HCT116 (cell line): ENCODE results near the gene CD200R1L. TPM values are rescaled to one million over a fixed set of nuclear protein-coding genes. Genes with fewer than 3 reads are reported as not detected.

Experiments
- ATAC-seq: fragments of 200-7000 bp; cut with Tn5 transposase; 2 replicates; pipeline ENCODE4 v1.9.1; 2020; ENCODE audit warnings: mild to moderate bottlenecking, moderate library complexity
- BruUV-seq: library from RNA; stranded (reverse); fragments of 400-500 nt; replicated peaks from 2 replicates; lab custom pipeline; 2021; lab: Mats Ljungman, UMichigan
- CTCF ChIA-PET: fragments of 300-600 bp; sonication (Branson Sonifier 250); formaldehyde crosslinking; loops from one replicate; lab custom pipeline; 2021; ENCODE audit warnings: antibody characterized with exemption; lab: Charles Lee
- POLR2A ChIA-PET: fragments of 300-600, 350-600 bp; sonication (Branson Sonifier 250); formaldehyde crosslinking; loops from one replicate; lab custom pipeline; 2021; ENCODE audit warnings: antibody characterized with exemption; lab: Charles Lee
- RAD21 ChIA-PET, 2 experiments: fragments of 300-600 bp; sonication (Branson Sonifier 250); formaldehyde crosslinking; loops; one replicate each; lab custom pipeline; 2023; ENCODE audit warnings: low total read pairs in 2 of 2; ENCODE audit not compliant: uncharacterized antibody in 2 of 2, unreplicated experiment in 2 of 2, low non-redundant PET in 1 of 2; lab: Charles Lee
- DNase-seq: peaks from one replicate; pipeline ENCODE4 v3.0.0-alpha.2; 2010; ENCODE audit warnings: low read depth, low spot score
- H2AFZ ChIP-seq: fragments of 200-600 bp; shearing (Covaris generic), sonication (generic); 2 replicates; pipeline ENCODE4 v1.6.1; 2017; ENCODE audit warnings: low read depth, mixed run types, mixed read lengths, antibody characterized with exemption, low read length; ENCODE audit not compliant: poor library complexity, severe bottlenecking
- H3K27ac ChIP-seq: 2 replicates; pipeline ENCODE4 v1.5.1; 2012; ENCODE audit warnings: low read depth, low read length
- H3K27me3 ChIP-seq: fragments of 200-600 bp; sonication (generic); 2 replicates; pipeline ENCODE4 v1.6.1; 2016; ENCODE audit warnings: mixed run types, low read length, mixed read lengths; ENCODE audit not compliant: insufficient read depth
- H3K36me3 ChIP-seq, 2 experiments: fragments of 200-500 bp in 1 of 2; fragments of 200-600 bp in 1 of 2; sonication (Bioruptor generic) in 1 of 2; sonication (generic) in 1 of 2; 2 replicates each; pipeline versions ENCODE4 v1.5.1 to v1.6.1; 2014 to 2016; ENCODE audit warnings: low read length in 2 of 2, inconsistent platforms in 1 of 2, mixed read lengths in 1 of 2, mixed run types in 1 of 2; ENCODE audit not compliant: insufficient read depth in 2 of 2, control insufficient read depth in 1 of 2
- H3K4me1 ChIP-seq, 2 experiments: fragments of 200-600 bp in 1 of 2; sonication (generic) in 1 of 2; 2 replicates each; pipeline versions ENCODE4 v1.5.1 to v1.6.1; 2012 to 2017; ENCODE audit warnings: low read length in 2 of 2, inconsistent platforms in 1 of 2, mild to moderate bottlenecking in 1 of 2, mixed read lengths in 1 of 2, mixed run types in 1 of 2, moderate library complexity in 1 of 2; ENCODE audit not compliant: insufficient read depth in 2 of 2, control insufficient read depth in 1 of 2
- H3K4me2 ChIP-seq: fragments of 200-600 bp; sonication (generic); 2 replicates; pipeline ENCODE4 v1.6.1; 2017; ENCODE audit warnings: mixed run types, low read length, mixed read lengths
- H3K4me3 ChIP-seq, 2 experiments: fragments of 200-600 bp in 1 of 2; sonication (generic) in 1 of 2; replicated peaks in 1 of 2; 2 replicates each; pipeline ENCODE4 v1.5.1; 2011 to 2016; ENCODE audit warnings: low read length in 2 of 2, control low read depth in 1 of 2, low read depth in 1 of 2, mild to moderate bottlenecking in 1 of 2, mixed read lengths in 1 of 2, mixed run types in 1 of 2
- H3K79me2 ChIP-seq: fragments of 200-600 bp; sonication (generic); 2 replicates; pipeline ENCODE4 v1.6.1; 2017; ENCODE audit warnings: mild to moderate bottlenecking, mixed run types, low read length, moderate library complexity, mixed read lengths; ENCODE audit not compliant: insufficient read depth
- H3K9ac ChIP-seq: fragments of 200-600 bp; sonication (generic); 2 replicates; pipeline ENCODE4 v1.6.1; 2016; ENCODE audit warnings: low read length, mixed read lengths
- H3K9me2 ChIP-seq: fragments of 200-600 bp; sonication (generic), shearing (Covaris generic); 2 replicates; pipeline ENCODE4 v1.6.1; 2017; ENCODE audit warnings: mixed run types, mild to moderate bottlenecking, moderate library complexity; ENCODE audit not compliant: insufficient read depth
- H3K9me3 ChIP-seq, 2 experiments: fragments of 200-500 bp in 1 of 2; fragments of 200-600 bp in 1 of 2; sonication (Bioruptor generic) in 1 of 2; sonication (generic) in 1 of 2; 2 replicates each; pipeline ENCODE4 v1.6.1; 2014 to 2017; ENCODE audit warnings: low read length in 2 of 2, mixed read lengths in 2 of 2, inconsistent platforms in 1 of 2, low read depth in 1 of 2, mild to moderate bottlenecking in 1 of 2, mixed run types in 1 of 2, moderate library complexity in 1 of 2; ENCODE audit not compliant: control insufficient read depth in 1 of 2, insufficient read depth in 1 of 2
- H4K20me1 ChIP-seq: fragments of 200-600 bp; sonication (generic), shearing (Covaris generic); 2 replicates; pipeline ENCODE4 v1.6.1; 2017; ENCODE audit warnings: mixed run types, mild to moderate bottlenecking, moderate library complexity; ENCODE audit not compliant: insufficient read depth
- CBX3 ChIP-seq: IDR thresholded peaks from 2 replicates; pipeline ENCODE4 v1.6.1; 2012; ENCODE audit warnings: low read depth
- CEBPB ChIP-seq: IDR thresholded peaks from 2 replicates; pipeline ENCODE4 v1.6.1; 2012; ENCODE audit warnings: low read depth
- EGR1 ChIP-seq: IDR thresholded peaks from 2 replicates; pipeline ENCODE4 v1.6.1; 2012; ENCODE audit warnings: low read depth
- ELF1 ChIP-seq: IDR thresholded peaks from 2 replicates; pipeline ENCODE4 v1.6.1; 2012; ENCODE audit warnings: low read depth, borderline replicate concordance
- EZH2 ChIP-seq: fragments of 200-600 bp; sonication (generic); IDR thresholded peaks from 2 replicates; pipeline ENCODE4 v1.6.1; 2017; ENCODE audit warnings: antibody characterized with exemption, mixed run types
- EZH2phosphoT487 ChIP-seq: fragments of 200-600 bp; IDR thresholded peaks from 2 replicates; pipeline ENCODE4 v1.6.1; 2018; ENCODE audit warnings: antibody characterized with exemption, borderline replicate concordance
- FOSL1 ChIP-seq: IDR thresholded peaks from 2 replicates; pipeline ENCODE4 v1.6.1; 2012; ENCODE audit warnings: low read depth
- POLR2A ChIP-seq: IDR thresholded peaks from 2 replicates; pipeline ENCODE4 v1.7.0; 2011; ENCODE audit warnings: borderline replicate concordance; ENCODE audit not compliant: insufficient read depth, insufficient read length; ENCODE audit errors: extremely low read depth
- POLR2AphosphoS5 ChIP-seq: IDR thresholded peaks from 2 replicates; pipeline ENCODE4 v1.6.1; 2011; ENCODE audit warnings: mild to moderate bottlenecking, low read depth, low read length, moderate library complexity
- RAD21 ChIP-seq: IDR thresholded peaks from 2 replicates; pipeline ENCODE4 v1.6.1; 2012; ENCODE audit warnings: low read depth, mild to moderate bottlenecking
- SIN3A ChIP-seq: IDR thresholded peaks from 2 replicates; pipeline ENCODE4 v1.6.1; 2012; ENCODE audit warnings: low read depth
- SP1 ChIP-seq: IDR thresholded peaks from 2 replicates; pipeline ENCODE4 v1.6.1; 2012; ENCODE audit warnings: low read depth
- SRF ChIP-seq: IDR thresholded peaks from 2 replicates; pipeline ENCODE4 v1.6.1; 2012; ENCODE audit warnings: low read depth
- TCF7L2 ChIP-seq: IDR thresholded peaks from 2 replicates; pipeline ENCODE4 v1.7.0; 2011; ENCODE audit warnings: borderline replicate concordance, inconsistent platforms; ENCODE audit not compliant: insufficient read depth, insufficient read length; ENCODE audit errors: extremely low read depth
- YY1 ChIP-seq: IDR thresholded peaks from 2 replicates; pipeline ENCODE4 v1.6.1; 2011; ENCODE audit warnings: low read length, low read depth, moderate library complexity, mild to moderate bottlenecking; ENCODE audit not compliant: insufficient replicate concordance; ENCODE audit errors: extremely low read depth
- ZBTB33 ChIP-seq: IDR thresholded peaks from 2 replicates; pipeline ENCODE4 v1.6.1; 2011; ENCODE audit warnings: mild to moderate bottlenecking, low read length, moderate library complexity; ENCODE audit not compliant: insufficient replicate concordance; ENCODE audit errors: extremely low read depth
- ZNF274 ChIP-seq: fragments of 200-500 bp; sonication (Bioruptor generic); IDR thresholded peaks from 2 replicates; pipeline ENCODE4 v1.6.1; 2014; ENCODE audit warnings: mild to moderate bottlenecking, low read depth, low read length, inconsistent platforms
- intact Hi-C: fragments of 100-400 bp; cut with micrococcal nuclease; formaldehyde crosslinking; loops from 2 replicates; pipeline ENCODE4 v1.10.0; 2022
- total RNA-seq: library from RNA; stranded (reverse); gene quantifications from one replicate; pipeline ENCODE4 v1.2.1, GENCODE V29; 2021; ENCODE audit not compliant: unreplicated experiment
- TF ChIP-seq, protein P1 (sequence below): IDR thresholded peaks from 2 replicates; pipeline ENCODE4 v1.6.1; 2012
- TF ChIP-seq, protein P2 (sequence below), 3 experiments: fragments of 200-600 bp in 1 of 3; sonication (generic) in 1 of 3; IDR thresholded peaks in 2 of 3; conservative IDR thresholded peaks in 1 of 3; 2 replicates each; pipeline ENCODE4 v1.5.1; 2012 to 2017; ENCODE audit warnings: low read depth in 2 of 3, low read length in 2 of 3, antibody characterized with exemption in 1 of 3, borderline replicate concordance in 1 of 3, control low read depth in 1 of 3, mild to moderate bottlenecking in 1 of 3, mixed read lengths in 1 of 3, mixed run types in 1 of 3, moderate library complexity in 1 of 3; ENCODE audit not compliant: insufficient read depth in 1 of 3

Gene CD200R1L
- total RNA-seq, 1 experiment from 2014 or later, result not detected

GRCh38 chr3:112785321-112786001 is 61.2 kb downstream of the CD200R1L start:
- POLR2A ChIA-PET, result no interaction called here

GRCh38 chr3:112782491-112782890 is 64.2 kb downstream of the CD200R1L start:
- POLR2A ChIA-PET, result no interaction called here
- no peaks in the 10 kb centered on the region for H3K9me3 ChIP-seq
- RAD21 ChIA-PET, result no interaction called here
- no peak overlapping the region for H3K4me2 ChIP-seq
- H3K79me2 ChIP-seq, result no peaks in the 10 kb centered on the region
- no peaks in the 10 kb centered on the region for H3K4me1 ChIP-seq
- no peak overlapping the region for H2AFZ ChIP-seq
- H3K9me2 ChIP-seq, result no peaks in the 10 kb centered on the region
- no peaks in the 10 kb centered on the region for H3K36me3 ChIP-seq
- ATAC-seq (no peak), DNase-seq (no peak)
- H3K4me3 ChIP-seq, result no peak overlapping the region
- no TSS peak for BruUV-seq
- CTCF ChIA-PET, result no interaction called here
- H3K27ac ChIP-seq, result no peak overlapping the region
- H3K27me3 ChIP-seq, result no peaks in the 10 kb centered on the region
- intact Hi-C loops, result no loop called here
- H4K20me1 ChIP-seq, result no peaks in the 10 kb centered on the region
- H3K9ac ChIP-seq, result no peak overlapping the region
- TF ChIP-seq SIN3A, result no peak
- TF ChIP-seq CBX3, result no peak
- no peak for TF ChIP-seq EZH2
- no peak for TF ChIP-seq YY1
- TF ChIP-seq ZBTB33, result no peak
- no peak for TF ChIP-seq POLR2AphosphoS5
- no peak for TF ChIP-seq RAD21
- no peak for TF ChIP-seq CEBPB
- TF ChIP-seq, protein P1, sequence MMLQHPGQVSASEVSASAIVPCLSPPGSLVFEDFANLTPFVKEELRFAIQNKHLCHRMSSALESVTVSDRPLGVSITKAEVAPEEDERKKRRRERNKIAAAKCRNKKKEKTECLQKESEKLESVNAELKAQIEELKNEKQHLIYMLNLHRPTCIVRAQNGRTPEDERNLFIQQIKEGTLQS, result no peak
- no peak for TF ChIP-seq ELF1
- TF ChIP-seq, protein P2, sequence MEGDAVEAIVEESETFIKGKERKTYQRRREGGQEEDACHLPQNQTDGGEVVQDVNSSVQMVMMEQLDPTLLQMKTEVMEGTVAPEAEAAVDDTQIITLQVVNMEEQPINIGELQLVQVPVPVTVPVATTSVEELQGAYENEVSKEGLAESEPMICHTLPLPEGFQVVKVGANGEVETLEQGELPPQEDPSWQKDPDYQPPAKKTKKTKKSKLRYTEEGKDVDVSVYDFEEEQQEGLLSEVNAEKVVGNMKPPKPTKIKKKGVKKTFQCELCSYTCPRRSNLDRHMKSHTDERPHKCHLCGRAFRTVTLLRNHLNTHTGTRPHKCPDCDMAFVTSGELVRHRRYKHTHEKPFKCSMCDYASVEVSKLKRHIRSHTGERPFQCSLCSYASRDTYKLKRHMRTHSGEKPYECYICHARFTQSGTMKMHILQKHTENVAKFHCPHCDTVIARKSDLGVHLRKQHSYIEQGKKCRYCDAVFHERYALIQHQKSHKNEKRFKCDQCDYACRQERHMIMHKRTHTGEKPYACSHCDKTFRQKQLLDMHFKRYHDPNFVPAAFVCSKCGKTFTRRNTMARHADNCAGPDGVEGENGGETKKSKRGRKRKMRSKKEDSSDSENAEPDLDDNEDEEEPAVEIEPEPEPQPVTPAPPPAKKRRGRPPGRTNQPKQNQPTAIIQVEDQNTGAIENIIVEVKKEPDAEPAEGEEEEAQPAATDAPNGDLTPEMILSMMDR (IDR thresholded peaks at IDR 0.05 in 2 of 3, conservative IDR thresholded peaks at IDR 0.05 in 1 of 3; ENCODE audit: borderline replicate concordance in 1 of 3, insufficient read depth in 1 of 3, low read depth in 2 of 3, low read length in 2 of 3), result no peak
- no peak for TF ChIP-seq TCF7L2
- TF ChIP-seq SP1, result no peak

More at GRCh38 chr3:112785321-112786001, 61.2 kb downstream of the CD200R1L start:
- ChIA-PET CTCF (interaction anchor here (2.8 kb wide), 1 partner anchor 51 kb away, joined by 10 read pairs; no protein-coding TSS in a partner anchor), RAD21 (no interaction called here)
- Histone ChIP-seq H3K27me3 (no peaks in the 10 kb centered on the region), H3K4me2 (no peak overlapping the region), H2AFZ (no peak overlapping the region), H4K20me1 (no peaks in the 10 kb centered on the region), H3K9ac (no peak overlapping the region), H3K4me1 (no peaks in the 10 kb centered on the region), H3K36me3 (no peaks in the 10 kb centered on the region), H3K4me3 (no peak overlapping the region)
- ATAC-seq (no peak), DNase-seq (no peak)
- intact Hi-C loops, result no loop called here
- BruUV-seq, result no TSS peak
- TF ChIP-seq EZH2, result no peak
- no peak for TF ChIP-seq SRF
- TF ChIP-seq POLR2A, result no peak
- no peak for TF ChIP-seq CEBPB
- no peak for TF ChIP-seq EGR1
- TF ChIP-seq FOSL1, result no peak
- TF ChIP-seq EZH2phosphoT487, result no peak
- no peak for TF ChIP-seq ZNF274
- no peak for TF ChIP-seq CBX3
- TF ChIP-seq, all 23 proteins: peak for 0
- Histone ChIP-seq H3K9me3 (no peaks in the 10 kb centered on the region), H3K27ac (no peak overlapping the region), H3K79me2 (no peaks in the 10 kb centered on the region), H3K9me2 (no peaks in the 10 kb centered on the region)
